Activated CD8-positive, alpha-beta memory T cell treated with anti-CD3 and anti-CD28 coated beads for 36 hours (primary cell): ENCODE results near the gene JOSD2. TPM values are rescaled to one million over a fixed set of nuclear protein-coding genes. Genes with fewer than 3 reads are reported as not detected.

Experiments used
- CTCF ChIA-PET: fragments of 350-600 bp; sonication (Branson Sonifier 250); formaldehyde crosslinking; loops from one replicate; lab custom pipeline; 2021; ENCODE audit warnings: antibody characterized with exemption; lab: Charles Lee
- POLR2A ChIA-PET: fragments of 350-600 bp; sonication (Branson Sonifier 250); formaldehyde crosslinking; loops from one replicate; lab custom pipeline; 2021; ENCODE audit warnings: antibody characterized with exemption; lab: Charles Lee
- total RNA-seq, 2 experiments: library from RNA; stranded (reverse); gene quantifications; one replicate each; pipeline ENCODE4 v1.2.3, GENCODE V29; 2021

The JOSD2 gene
- total RNA-seq, 2 experiments from 2014 or later = 40.0 to 44.8 TPM

GRCh38 chr19:50465986-50466705, 44.8 kb downstream of the JOSD2 start:
- ChIA-PET CTCF (interaction anchor here (1.6 kb wide), 1 partner anchor 109 kb away, joined by 4 read pairs; no protein-coding TSS in a partner anchor), POLR2A (no interaction called here)

GRCh38 chr19:50465000-50465399, 46.0 kb downstream of the JOSD2 start:
- POLR2A ChIA-PET = no interaction called here

GRCh38 chr19:50464348-50464747, 46.6 kb downstream of the JOSD2 start:
- ChIA-PET POLR2A (no interaction called here), CTCF (interaction anchor here (0.9 kb wide), 1 partner anchor 214 kb away, joined by 3 read pairs; no protein-coding TSS in a partner anchor)

More at GRCh38 chr19:50465000-50465399, 46.0 kb downstream of the JOSD2 start:
- CTCF ChIA-PET = interaction anchor here (1.6 kb wide), 1 partner anchor 108 kb away, joined by 4 read pairs; no protein-coding TSS in a partner anchor

GRCh38 chr19:50462970-50463369, 48.0 kb downstream of the JOSD2 start:
- ChIA-PET POLR2A (interaction anchor here (0.9 kb wide), 1 partner anchor 105 kb away, joined by 3 read pairs; no protein-coding TSS in a partner anchor), CTCF (interaction anchor here (0.8 to 1.5 kb wide), 3 partner anchors 52 to 97 kb away, joined by 3 to 6 read pairs (median 3); partner anchors contain the start of gene NAPSA)

GRCh38 chr19:50461066-50461875, 49.7 kb downstream of the JOSD2 start:
- ChIA-PET POLR2A (no interaction called here), CTCF (interaction anchor here (0.9 to 2.0 kb wide), 7 partner anchors 46 to 104 kb away, joined by 3 to 7 read pairs (median 6); no protein-coding TSS in a partner anchor)

GRCh38 chr19:50460161-50460765, 50.7 kb downstream of the JOSD2 start:
- ChIA-PET POLR2A (no interaction called here), CTCF (interaction anchor here (0.9 to 2.0 kb wide), 5 partner anchors 45 to 103 kb away, joined by 3 to 7 read pairs (median 6); no protein-coding TSS in a partner anchor)

- ChIA-PET POLR2A (no interaction called here), CTCF (interaction anchor here (1.5 to 2.0 kb wide), 3 partner anchors 44 to 102 kb away, joined by 5 to 7 read pairs (median 6); no protein-coding TSS in a partner anchor)
Observed at GRCh38 chr19:50459638-50460037, 51.4 kb downstream of the JOSD2 start.

- ChIA-PET POLR2A (no interaction called here), CTCF (no interaction called here)
Observed at GRCh38 chr19:50459067-50459456, 51.9 kb downstream of the JOSD2 start.

- POLR2A ChIA-PET = no interaction called here
- CTCF ChIA-PET = no interaction called here
Observed at GRCh38 chr19:50458396-50459066, 52.5 kb downstream of the JOSD2 start.

GRCh38 chr19:50457300-50457699, 53.7 kb downstream of the JOSD2 start:
- CTCF ChIA-PET = interaction anchor here (0.7 kb wide), 2 partner anchors 119 to 413 kb away, joined by 3 to 4 read pairs; no protein-coding TSS in a partner anchor

More at GRCh38 chr19:50457300-50457699, 53.7 kb downstream of the JOSD2 start:
- POLR2A ChIA-PET = no interaction called here

Other genes starting within 250 kb of the JOSD2 start
- under 1 TPM; 0.51 to 0.57 TPM for gene KCNC3, start 181.8 kb downstream of the JOSD2 start, total RNA-seq
- 10 to 100 TPM; 40.8 to 43.1 TPM for gene NAPSA, start 145.6 kb downstream of the JOSD2 start, total RNA-seq
- gene NR1H2, start 134.7 kb downstream of the JOSD2 start, total RNA-seq = 10 to 100 TPM; 67.4 to 70.9 TPM
- gene POLD1, start 126.8 kb downstream of the JOSD2 start, total RNA-seq = 100 to 1,000 TPM; 173 to 183 TPM
- under 1 TPM; 0.57 to 0.96 TPM for gene SPIB, start 92.3 kb downstream of the JOSD2 start, total RNA-seq
- under 1 TPM in 1 of 2 experiments, not detected in 1; 0.04 TPM for gene MYBPC2, start 78.3 kb downstream of the JOSD2 start, total RNA-seq
- 10 to 100 TPM; 65.0 to 67.0 TPM for gene EMC10, start 34.7 kb downstream of the JOSD2 start, total RNA-seq
- under 1 TPM; 0.34 to 0.69 TPM for gene GARIN5A, start 34.3 kb downstream of the JOSD2 start, total RNA-seq
- gene ASPDH, start 2.7 kb upstream of the JOSD2 start, total RNA-seq = not detected
- gene LRRC4B, start 57.2 kb upstream of the JOSD2 start, total RNA-seq = not detected
- gene SYT3, start 128.7 kb upstream of the JOSD2 start, total RNA-seq = under 1 TPM; 0.11 to 0.50 TPM
- under 1 TPM; 0.44 to 0.67 TPM for gene C19orf81, start 138.3 kb upstream of the JOSD2 start, total RNA-seq
- gene SHANK1, start 208.6 kb upstream of the JOSD2 start, total RNA-seq = not detected
- under 1 TPM; 0.63 to 0.70 TPM for gene CLEC11A, start 212.2 kb upstream of the JOSD2 start, total RNA-seq